ENCODE results near the gene LRRC8D.

- TF ChIP-seq ZNF274 (IDR thresholded peaks at IDR 0.05; ENCODE audit: low read depth, low read length), result no peak
- no peak for TF ChIP-seq CTCF (IDR thresholded peaks at IDR 0.05 in 2 of 3, conservative IDR thresholded peaks at IDR 0.05 in 1 of 3; ENCODE audit: borderline replicate concordance in 1 of 3, insufficient read depth in 1 of 3, low read depth in 2 of 3, low read length in 2 of 3)
- TF ChIP-seq REST (IDR thresholded peaks at IDR 0.05; ENCODE audit: low read depth), result no peak
Observed at GRCh38 chr1:89829186-89829585, 8.4 kb downstream of the LRRC8D start.

Measured in HCT116 (cell line).